Ishikawa (cell line): ENCODE results near the gene DCXR.

Experiments used
- TAF1 ChIP-seq: IDR thresholded peaks from 2 replicates; pipeline ENCODE4 v1.6.1; 2012; ENCODE audit warnings: low read depth, mild to moderate bottlenecking
- ZBTB7A ChIP-seq: IDR thresholded peaks from 2 replicates; pipeline ENCODE4 v1.6.1; 2012; ENCODE audit warnings: low read depth
- TF ChIP-seq, protein P1 (sequence below): IDR thresholded peaks from 2 replicates; pipeline ENCODE4 v1.6.1; 2012; ENCODE audit warnings: low read depth, mild to moderate bottlenecking
- TF ChIP-seq, protein P2 (sequence below): IDR thresholded peaks from 2 replicates; pipeline ENCODE4 v1.6.1; 2012

DNA sequence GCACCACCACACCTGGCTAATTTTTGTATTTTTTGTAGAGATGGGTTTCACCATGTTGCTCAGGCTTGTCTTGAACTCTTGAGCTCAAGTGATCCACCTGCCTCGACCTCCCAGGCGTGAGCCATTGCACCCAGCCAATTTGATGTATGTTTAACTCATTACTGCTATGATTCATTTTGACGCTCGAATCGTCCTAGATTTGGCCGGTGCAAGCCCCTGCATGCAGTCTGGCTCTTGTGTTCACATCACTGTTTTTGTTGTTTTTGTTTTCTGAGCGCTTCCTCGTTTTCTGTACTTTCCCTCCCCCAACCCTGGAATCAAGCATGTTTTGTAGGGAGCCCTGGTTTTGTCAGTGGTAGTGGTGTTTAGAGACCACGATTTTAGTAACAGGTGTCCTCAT is 35.9 kb upstream of the DCXR start:
- TF ChIP-seq, protein P1, sequence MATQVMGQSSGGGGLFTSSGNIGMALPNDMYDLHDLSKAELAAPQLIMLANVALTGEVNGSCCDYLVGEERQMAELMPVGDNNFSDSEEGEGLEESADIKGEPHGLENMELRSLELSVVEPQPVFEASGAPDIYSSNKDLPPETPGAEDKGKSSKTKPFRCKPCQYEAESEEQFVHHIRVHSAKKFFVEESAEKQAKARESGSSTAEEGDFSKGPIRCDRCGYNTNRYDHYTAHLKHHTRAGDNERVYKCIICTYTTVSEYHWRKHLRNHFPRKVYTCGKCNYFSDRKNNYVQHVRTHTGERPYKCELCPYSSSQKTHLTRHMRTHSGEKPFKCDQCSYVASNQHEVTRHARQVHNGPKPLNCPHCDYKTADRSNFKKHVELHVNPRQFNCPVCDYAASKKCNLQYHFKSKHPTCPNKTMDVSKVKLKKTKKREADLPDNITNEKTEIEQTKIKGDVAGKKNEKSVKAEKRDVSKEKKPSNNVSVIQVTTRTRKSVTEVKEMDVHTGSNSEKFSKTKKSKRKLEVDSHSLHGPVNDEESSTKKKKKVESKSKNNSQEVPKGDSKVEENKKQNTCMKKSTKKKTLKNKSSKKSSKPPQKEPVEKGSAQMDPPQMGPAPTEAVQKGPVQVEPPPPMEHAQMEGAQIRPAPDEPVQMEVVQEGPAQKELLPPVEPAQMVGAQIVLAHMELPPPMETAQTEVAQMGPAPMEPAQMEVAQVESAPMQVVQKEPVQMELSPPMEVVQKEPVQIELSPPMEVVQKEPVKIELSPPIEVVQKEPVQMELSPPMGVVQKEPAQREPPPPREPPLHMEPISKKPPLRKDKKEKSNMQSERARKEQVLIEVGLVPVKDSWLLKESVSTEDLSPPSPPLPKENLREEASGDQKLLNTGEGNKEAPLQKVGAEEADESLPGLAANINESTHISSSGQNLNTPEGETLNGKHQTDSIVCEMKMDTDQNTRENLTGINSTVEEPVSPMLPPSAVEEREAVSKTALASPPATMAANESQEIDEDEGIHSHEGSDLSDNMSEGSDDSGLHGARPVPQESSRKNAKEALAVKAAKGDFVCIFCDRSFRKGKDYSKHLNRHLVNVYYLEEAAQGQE, result no peak
- no peak for TF ChIP-seq ZBTB7A
- TF ChIP-seq, protein P2, sequence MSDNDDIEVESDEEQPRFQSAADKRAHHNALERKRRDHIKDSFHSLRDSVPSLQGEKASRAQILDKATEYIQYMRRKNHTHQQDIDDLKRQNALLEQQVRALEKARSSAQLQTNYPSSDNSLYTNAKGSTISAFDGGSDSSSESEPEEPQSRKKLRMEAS, result no peak
- TF ChIP-seq TAF1, result no peak
